ENCODE measurements around the gene NXPH4.

DNA sequence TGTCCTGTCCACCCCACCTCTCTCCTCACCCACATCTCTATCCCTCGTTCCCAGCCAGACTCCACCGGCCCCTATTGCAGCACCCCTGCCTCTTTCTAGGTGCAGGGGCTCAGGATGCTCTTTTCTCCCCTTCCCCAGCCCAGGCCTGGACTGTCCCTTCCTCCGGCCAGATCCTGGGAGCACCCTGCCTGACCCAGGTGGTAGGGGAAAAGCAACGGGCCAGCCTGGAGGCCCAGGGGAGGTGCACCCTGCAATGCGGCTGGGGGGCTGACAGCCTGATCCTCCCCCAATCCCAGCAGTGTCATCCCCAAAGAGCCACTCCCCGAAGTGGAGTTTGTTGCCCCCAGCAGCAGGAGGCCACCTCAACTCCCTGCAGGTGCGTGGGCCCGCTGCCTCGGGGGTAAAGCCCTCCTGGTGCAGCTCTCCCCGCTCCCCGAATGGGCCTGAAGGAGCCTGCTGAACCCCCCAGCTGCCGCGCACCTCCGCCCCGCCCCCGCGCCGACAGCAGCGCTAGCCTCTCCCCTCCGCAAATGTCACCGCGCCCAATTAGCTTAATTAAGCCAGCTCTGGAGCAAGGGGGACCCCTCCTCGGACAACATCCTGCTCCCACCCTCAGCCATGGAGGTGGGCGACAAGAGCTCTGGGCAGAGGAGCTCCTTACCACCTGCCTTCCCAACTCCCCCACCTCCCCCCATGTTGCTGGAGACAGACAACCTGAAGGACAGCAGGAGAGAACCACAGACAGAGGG is 4.7 kb downstream of the NXPH4 start:
- TF ChIP-seq POLR2AphosphoS5 (IDR thresholded peaks at IDR 0.05) (no peak), POLR2A (IDR thresholded peaks at IDR 0.05; ENCODE audit: low read depth) (no peak)

Measured in esophagus muscularis mucosa (tissue), 2 donors.